Measurements from ENCODE around the gene SMYD3. TPM values are rescaled to one million over a fixed set of nuclear protein-coding genes. Genes with fewer than 3 reads are reported as not detected.

The SMYD3 gene
- total RNA-seq, 2 experiments from 2014 or later = 22.6 to 24.6 TPM

DNA sequence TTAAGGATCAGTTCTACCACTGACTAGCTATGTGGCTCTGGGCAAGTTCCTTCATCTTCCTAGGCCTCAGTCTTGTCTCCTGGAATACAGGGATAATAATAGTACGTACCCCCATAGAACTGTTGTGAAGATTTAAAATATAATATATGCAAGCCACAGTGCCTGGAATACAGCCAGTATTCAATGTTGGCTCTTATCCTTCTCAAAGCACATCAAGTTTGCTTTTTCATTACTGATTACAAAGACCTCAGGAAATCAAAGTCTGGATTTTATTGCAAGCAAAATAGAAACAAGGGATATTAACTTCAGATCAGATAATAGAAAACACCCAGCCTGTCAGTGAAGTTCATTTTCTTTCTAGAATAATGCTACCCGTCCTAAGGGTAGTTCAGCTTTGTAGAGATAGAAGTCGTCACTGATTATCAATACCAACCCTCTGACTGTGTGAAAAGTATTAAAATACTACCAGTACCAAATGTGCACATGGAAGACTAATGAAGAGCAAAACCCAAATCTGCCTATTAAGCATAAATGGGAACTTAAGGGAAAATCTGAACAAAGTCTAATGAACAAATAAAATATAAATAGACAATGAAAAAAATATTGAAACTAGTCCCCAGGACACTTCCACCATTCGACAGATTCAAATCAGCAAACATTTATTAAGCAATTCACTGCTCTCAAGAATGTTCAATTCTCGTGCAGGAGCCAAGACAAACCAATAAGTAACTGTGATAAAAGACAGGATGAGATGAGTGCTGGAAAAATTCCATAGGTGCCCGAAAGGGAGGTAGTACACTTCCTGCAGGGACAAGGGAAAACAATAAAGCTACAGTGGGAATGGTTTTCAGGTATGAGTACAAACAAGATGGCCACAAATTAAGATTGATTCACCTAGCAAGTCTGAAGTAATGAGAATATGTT is 206.2 kb downstream of the SMYD3 start:
- TF ChIP-seq, protein P1, sequence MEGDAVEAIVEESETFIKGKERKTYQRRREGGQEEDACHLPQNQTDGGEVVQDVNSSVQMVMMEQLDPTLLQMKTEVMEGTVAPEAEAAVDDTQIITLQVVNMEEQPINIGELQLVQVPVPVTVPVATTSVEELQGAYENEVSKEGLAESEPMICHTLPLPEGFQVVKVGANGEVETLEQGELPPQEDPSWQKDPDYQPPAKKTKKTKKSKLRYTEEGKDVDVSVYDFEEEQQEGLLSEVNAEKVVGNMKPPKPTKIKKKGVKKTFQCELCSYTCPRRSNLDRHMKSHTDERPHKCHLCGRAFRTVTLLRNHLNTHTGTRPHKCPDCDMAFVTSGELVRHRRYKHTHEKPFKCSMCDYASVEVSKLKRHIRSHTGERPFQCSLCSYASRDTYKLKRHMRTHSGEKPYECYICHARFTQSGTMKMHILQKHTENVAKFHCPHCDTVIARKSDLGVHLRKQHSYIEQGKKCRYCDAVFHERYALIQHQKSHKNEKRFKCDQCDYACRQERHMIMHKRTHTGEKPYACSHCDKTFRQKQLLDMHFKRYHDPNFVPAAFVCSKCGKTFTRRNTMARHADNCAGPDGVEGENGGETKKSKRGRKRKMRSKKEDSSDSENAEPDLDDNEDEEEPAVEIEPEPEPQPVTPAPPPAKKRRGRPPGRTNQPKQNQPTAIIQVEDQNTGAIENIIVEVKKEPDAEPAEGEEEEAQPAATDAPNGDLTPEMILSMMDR (IDR thresholded peaks at IDR 0.05) = no peak
- ChIA-PET CTCF (no interaction called here), POLR2A (no interaction called here)
- Mint-ChIP-seq H3K27me3 (no peaks in the 10 kb centered on the region), H3K4me3 (no peak overlapping the region), H3K9me3 (no peaks in the 10 kb centered on the region), H3K36me3 (ENCODE audit: low read depth) (peaks cover 11% of the 10 kb centered on the region), H3K27ac (no peak overlapping the region), H3K4me1 (ENCODE audit: low read depth) (peaks cover 5% of the 10 kb centered on the region)
- ATAC-seq = no peak
- intact Hi-C loops (cut with micrococcal nuclease) = no loop called here
- DNase-seq = no peak

DNA sequence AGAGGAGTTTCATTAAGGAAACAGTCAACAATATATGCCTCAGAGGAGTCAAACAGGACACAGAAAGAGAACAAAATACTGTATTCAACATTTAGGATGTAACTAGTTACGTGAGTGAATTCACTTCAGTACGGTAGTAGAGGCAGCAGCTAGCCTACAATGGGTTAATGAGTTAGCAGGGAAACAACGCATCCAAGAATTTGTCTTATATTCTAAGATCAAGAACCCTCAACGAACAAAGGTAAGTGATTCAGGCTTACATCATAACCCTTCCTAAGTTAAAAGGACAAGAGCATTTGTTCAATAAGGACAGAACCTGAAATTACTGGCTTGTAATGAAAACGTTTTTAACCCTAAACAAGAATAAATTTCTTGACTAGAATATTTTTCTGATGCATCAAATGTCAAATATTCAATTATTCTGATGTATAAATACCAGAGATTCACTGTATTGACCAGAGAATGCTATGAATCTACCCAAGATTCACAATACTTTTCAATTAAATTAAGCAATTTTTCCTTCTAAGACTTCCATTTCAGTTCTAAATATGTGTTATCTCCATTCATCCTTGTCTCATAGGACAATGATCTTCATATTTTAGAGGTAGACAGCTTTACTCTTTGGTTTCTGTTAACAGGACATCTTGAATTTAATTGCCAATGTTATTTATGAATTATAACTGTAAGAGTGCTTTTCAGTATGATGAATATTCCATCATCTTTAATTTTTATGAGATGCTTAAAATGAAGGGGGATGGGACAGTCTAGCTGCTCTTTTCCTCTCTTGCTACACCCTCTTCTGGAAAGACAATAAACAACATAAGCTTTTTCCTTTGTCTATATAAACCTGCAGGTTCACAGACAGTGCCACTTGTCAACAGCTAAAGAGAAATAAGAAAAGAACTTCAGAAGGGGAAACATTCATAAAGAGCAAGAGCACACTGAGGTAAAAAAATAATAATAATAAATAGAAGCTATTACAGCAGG is 209.5 kb downstream of the SMYD3 start:
- Mint-ChIP-seq H3K27ac (no peak overlapping the region), H3K27me3 (no peaks in the 10 kb centered on the region), H3K9me3 (no peaks in the 10 kb centered on the region), H3K4me3 (no peak overlapping the region), H3K36me3 (ENCODE audit: low read depth) (peaks cover 13% of the 10 kb centered on the region), H3K4me1 (ENCODE audit: low read depth) (peaks cover 5% of the 10 kb centered on the region)
- intact Hi-C loops (cut with micrococcal nuclease) = no loop called here
- POLR2A ChIA-PET = no interaction called here
- DNase-seq = no peak
- CTCF ChIA-PET = no interaction called here
- no peak for ATAC-seq
- TF ChIP-seq, protein P1 (IDR thresholded peaks at IDR 0.05) = no peak

DNA sequence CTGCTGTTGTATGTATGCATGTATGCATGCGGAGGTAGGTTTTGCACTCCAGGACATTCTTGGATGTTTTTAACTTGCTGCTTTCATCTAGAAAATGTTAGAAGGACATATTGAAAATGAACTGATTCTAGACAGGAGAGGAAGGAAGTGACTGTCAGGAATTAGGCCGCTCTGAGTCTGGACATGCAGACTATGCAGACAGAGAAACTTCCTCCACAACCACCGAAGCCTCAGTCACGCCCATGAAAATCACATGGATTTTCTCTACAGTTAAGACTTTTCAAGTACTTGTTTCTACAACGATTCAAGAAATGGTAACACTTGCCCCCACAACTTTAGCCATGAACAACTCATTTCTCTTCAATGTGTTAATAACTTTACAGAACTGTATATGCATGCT is 211.1 kb downstream of the SMYD3 start:
- ATAC-seq (no peak), DNase-seq (no peak)
- no peaks in the 10 kb centered on the region for H3K27me3 Mint-ChIP-seq
- ChIA-PET CTCF (no interaction called here), POLR2A (no interaction called here)
- intact Hi-C loops (cut with micrococcal nuclease) = no loop called here
- H3K36me3 Mint-ChIP-seq (ENCODE audit: low read depth) = peaks cover 13% of the 10 kb centered on the region
- no peaks in the 10 kb centered on the region for H3K9me3 Mint-ChIP-seq
- peaks cover 5% of the 10 kb centered on the region for H3K4me1 Mint-ChIP-seq (ENCODE audit: low read depth)
- TF ChIP-seq, protein P1 (IDR thresholded peaks at IDR 0.05) = no peak
- no peak overlapping the region for H3K27ac Mint-ChIP-seq
- no peak overlapping the region for H3K4me3 Mint-ChIP-seq

DNA sequence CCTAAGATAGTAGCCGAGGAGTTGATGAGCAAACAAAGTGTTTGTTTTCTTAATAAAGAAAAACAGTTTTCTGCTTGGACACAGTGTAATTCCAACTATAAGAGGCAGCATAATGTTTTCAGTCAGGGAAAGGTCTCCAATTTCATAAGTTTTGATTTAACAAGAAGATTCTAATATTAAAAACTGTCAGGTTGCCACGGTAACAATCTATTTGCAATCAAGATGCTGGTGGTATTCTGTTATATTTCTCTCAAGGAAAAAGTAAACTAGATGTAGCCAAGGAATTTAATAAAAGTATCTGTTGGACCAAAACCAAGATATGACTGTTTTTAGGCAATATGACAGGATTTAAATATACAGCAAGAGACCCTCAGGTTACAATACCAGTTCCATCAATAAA is 211.7 kb downstream of the SMYD3 start:
- intact Hi-C loops (cut with micrococcal nuclease) = no loop called here
- H3K27me3 Mint-ChIP-seq = no peaks in the 10 kb centered on the region
- no peak overlapping the region for H3K4me3 Mint-ChIP-seq
- no peak for ATAC-seq
- DNase-seq = no peak
- ChIA-PET POLR2A (no interaction called here), CTCF (interaction anchor here (0.8 kb wide), 1 partner anchor 16 kb away, joined by 3 read pairs; no protein-coding TSS in a partner anchor)
- peaks cover 5% of the 10 kb centered on the region for H3K4me1 Mint-ChIP-seq (ENCODE audit: low read depth)
- no peaks in the 10 kb centered on the region for H3K9me3 Mint-ChIP-seq
- no peak overlapping the region for H3K27ac Mint-ChIP-seq
- TF ChIP-seq, protein P1 (IDR thresholded peaks at IDR 0.05) = no peak
- peaks cover 12% of the 10 kb centered on the region for H3K36me3 Mint-ChIP-seq (ENCODE audit: low read depth)
